ENCODE measurements around the gene ZNF341.

The ZNF341 gene

DNA sequence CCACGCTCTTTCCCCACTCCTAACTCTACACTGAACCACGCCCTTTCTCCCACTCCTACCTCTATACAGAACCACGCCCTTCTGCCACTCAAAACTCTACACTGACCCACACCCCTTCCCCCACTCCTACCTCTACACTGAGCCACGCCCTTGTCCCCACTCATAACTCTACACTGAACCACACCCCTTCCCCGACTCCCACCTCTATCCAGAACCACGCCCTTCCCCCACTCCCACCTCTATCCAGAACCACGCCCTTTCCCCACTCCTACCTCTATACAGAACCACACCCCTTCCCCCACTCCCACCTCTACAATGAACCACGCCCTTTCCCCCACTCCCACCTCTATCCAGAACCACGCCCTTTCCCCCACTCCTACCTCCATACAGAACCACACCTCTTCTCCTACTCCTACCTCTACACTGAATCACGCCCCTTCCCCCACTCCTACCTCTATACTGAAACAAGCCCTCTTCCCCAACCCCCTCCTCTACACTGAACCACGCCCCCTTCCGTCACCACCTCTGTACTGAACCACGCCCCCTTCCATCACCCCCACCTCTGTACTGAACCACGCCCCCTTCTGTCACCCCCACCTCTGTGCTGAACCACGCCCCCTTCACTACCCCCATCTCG is 21.8 kb upstream of the ZNF341 start:
- DNase-seq: no peak
- Mint-ChIP-seq H3K4me1 (ENCODE audit: low read depth in 2 of 2) (peaks cover 0 to 6% of the 10 kb centered on the region in 2 donors), H3K4me3 (no peak overlapping the region), H3K36me3 (ENCODE audit: insufficient read depth) (peaks cover 43% of the 10 kb centered on the region), H3K9me3 (no peaks in the 10 kb centered on the region), H3K27ac (peak overlapping the region; percentile 35 to 70), H3K27me3 (no peaks in the 10 kb centered on the region)
- no peak for ATAC-seq (replicated peaks)

DNA sequence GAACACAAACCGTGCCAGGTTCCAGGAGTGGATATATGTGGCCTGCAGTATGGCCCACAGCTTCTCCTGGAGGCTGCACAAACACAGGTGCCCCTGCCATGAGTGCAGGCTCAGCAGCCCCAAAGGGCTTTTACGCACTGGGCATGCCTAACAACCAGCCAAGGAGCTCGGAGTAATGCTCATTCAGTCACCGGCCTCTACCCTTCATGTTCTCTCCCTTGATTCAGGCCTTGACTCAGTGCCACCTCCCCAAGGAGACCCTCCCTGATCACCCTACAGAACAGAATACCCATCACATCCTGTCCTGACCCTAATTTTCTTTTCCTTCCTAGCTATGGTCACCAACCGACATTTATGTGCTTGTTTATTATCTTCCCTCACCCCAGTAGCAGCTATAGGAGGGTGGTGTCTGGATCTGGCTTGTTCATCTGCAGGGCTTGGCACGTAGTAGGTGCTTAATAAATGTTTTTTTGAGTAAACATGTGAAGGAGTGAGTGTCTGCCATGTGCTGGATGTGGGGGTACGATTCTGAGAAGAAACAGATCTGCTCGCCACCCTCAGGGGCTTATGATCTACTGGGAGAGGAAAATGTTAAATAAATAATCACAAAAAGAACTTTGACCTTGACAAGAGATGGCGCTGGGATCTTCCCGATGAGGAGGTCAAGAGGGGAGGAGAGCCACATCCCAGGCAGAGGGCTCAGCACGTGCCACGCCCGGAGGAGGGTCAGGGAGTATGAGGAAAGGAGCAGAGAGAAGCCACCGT is 20.9 kb upstream of the ZNF341 start:
- no peaks in the 10 kb centered on the region for H3K27me3 Mint-ChIP-seq
- H3K27ac Mint-ChIP-seq: no peak overlapping the region
- H3K4me3 Mint-ChIP-seq: no peak overlapping the region
- peaks cover 46% of the 10 kb centered on the region for H3K36me3 Mint-ChIP-seq (ENCODE audit: insufficient read depth)
- peaks cover 0 to 6% of the 10 kb centered on the region in 2 donors for H3K4me1 Mint-ChIP-seq (ENCODE audit: low read depth in 2 of 2)
- DNase-seq (no peak), ATAC-seq (replicated peaks) (no peak)
- no peaks in the 10 kb centered on the region for H3K9me3 Mint-ChIP-seq

GRCh38 chr20:33711446-33711738 is 20.4 kb upstream of the ZNF341 start:
- Mint-ChIP-seq H3K36me3 (ENCODE audit: insufficient read depth) (peaks cover 47% of the 10 kb centered on the region), H3K27me3 (no peaks in the 10 kb centered on the region), H3K27ac (no peak overlapping the region), H3K4me3 (no peak overlapping the region), H3K4me1 (ENCODE audit: low read depth in 2 of 2) (peaks cover 3 to 6% of the 10 kb centered on the region in 2 donors), H3K9me3 (no peaks in the 10 kb centered on the region)
- DNase-seq (no peak), ATAC-seq (replicated peaks) (no peak)

DNA sequence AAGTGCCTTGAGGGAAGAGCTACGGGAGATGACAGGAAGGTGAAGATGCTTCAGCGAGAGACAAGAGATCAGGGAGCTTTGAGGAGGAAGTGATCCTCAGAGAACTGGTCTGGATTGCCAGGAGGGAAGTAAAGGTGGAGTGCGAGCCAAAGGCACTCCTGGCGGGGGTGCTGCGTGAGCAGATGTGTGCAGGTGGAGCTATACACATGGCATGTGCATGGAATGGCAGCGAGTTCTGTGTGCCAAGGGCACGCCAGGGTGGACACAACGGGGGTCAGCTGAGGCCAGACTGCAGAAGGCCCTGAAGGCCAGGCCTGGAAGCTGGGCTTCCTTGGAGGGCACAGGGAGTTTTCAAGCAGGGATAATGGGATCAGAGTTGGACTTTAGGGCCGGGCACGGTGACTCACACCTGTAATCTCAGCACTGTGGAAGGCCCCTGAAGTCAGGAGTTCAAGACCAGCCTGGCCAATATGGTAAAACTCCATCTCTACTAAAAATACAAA is 17.9 kb upstream of the ZNF341 start:
- no peak overlapping the region for H3K4me3 Mint-ChIP-seq
- H3K27ac Mint-ChIP-seq: no peak overlapping the region
- H3K36me3 Mint-ChIP-seq (ENCODE audit: insufficient read depth): peaks cover 34% of the 10 kb centered on the region
- H3K9me3 Mint-ChIP-seq: no peaks in the 10 kb centered on the region
- DNase-seq: no peak
- no peaks in the 10 kb centered on the region for H3K27me3 Mint-ChIP-seq
- no peak for ATAC-seq (replicated peaks)
- H3K4me1 Mint-ChIP-seq (ENCODE audit: low read depth in 2 of 2): peaks cover 5 to 10% of the 10 kb centered on the region in 2 donors

DNA sequence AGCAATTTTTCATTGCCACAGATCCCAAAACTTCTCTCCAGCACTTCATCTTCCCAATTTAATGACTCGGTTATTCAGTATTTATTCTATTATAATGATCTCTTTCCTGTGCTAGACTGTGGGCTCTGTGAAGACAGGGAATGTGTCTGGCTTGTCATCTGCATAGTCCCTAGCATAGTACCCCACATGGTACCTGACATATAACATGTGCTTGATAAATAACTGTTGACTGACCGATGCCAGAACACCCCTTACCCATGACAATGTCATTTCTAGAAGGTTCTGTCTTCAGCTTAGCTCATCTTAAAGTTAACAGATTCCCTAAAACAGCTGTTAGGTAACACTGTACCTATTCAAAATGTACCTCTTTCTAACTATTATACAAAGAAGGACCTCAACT is 15.3 kb upstream of the ZNF341 start:
- Mint-ChIP-seq H3K36me3 (ENCODE audit: insufficient read depth) (peaks cover 39% of the 10 kb centered on the region), H3K4me1 (ENCODE audit: low read depth in 2 of 2) (peaks cover 20 to 21% of the 10 kb centered on the region in 2 donors), H3K9me3 (no peaks in the 10 kb centered on the region), H3K27ac (no peak overlapping the region), H3K4me3 (no peak overlapping the region), H3K27me3 (no peaks in the 10 kb centered on the region)
- DNase-seq: no peak
- ATAC-seq (replicated peaks): no peak

- no peak for ATAC-seq (replicated peaks)
- DNase-seq: peak in 1 of 3 experiments; percentile 5
- Mint-ChIP-seq H3K27me3 (no peaks in the 10 kb centered on the region), H3K4me3 (peak overlapping the region; percentile 71 to 74), H3K27ac (peak overlapping the region; percentile 62 to 81), H3K36me3 (ENCODE audit: insufficient read depth) (peaks cover 20% of the 10 kb centered on the region), H3K9me3 (no peaks in the 10 kb centered on the region), H3K4me1 (ENCODE audit: low read depth in 2 of 2) (peaks cover 18 to 21% of the 10 kb centered on the region in 2 donors)
These were observed 12.4 kb upstream of the ZNF341 start for GRCh38 chr20:33719277-33719988.

GRCh38 chr20:33719989-33720709 is 11.6 kb upstream of the ZNF341 start, which contains the start of gene PXMP4:
TSS of gene PXMP4 (minus strand) at chr20:33720310. CDS start at chr20:33720207, 103 bp downstream.
- Mint-ChIP-seq H3K27me3 (no peaks in the 10 kb centered on the region), H3K36me3 (ENCODE audit: insufficient read depth) (peaks cover 16% of the 10 kb centered on the region), H3K27ac (peak within 1 kb of the TSS; percentile 62 to 81), H3K4me1 (ENCODE audit: low read depth in 2 of 2) (peaks cover 18 to 21% of the 10 kb centered on the region in 2 donors), H3K4me3 (peak within 1 kb of the TSS; percentile 71 to 74), H3K9me3 (no peaks in the 10 kb centered on the region)
- ATAC-seq (replicated peaks) (peak; percentile 94), DNase-seq (peak; percentile 82 to 87 (median 84))

DNA sequence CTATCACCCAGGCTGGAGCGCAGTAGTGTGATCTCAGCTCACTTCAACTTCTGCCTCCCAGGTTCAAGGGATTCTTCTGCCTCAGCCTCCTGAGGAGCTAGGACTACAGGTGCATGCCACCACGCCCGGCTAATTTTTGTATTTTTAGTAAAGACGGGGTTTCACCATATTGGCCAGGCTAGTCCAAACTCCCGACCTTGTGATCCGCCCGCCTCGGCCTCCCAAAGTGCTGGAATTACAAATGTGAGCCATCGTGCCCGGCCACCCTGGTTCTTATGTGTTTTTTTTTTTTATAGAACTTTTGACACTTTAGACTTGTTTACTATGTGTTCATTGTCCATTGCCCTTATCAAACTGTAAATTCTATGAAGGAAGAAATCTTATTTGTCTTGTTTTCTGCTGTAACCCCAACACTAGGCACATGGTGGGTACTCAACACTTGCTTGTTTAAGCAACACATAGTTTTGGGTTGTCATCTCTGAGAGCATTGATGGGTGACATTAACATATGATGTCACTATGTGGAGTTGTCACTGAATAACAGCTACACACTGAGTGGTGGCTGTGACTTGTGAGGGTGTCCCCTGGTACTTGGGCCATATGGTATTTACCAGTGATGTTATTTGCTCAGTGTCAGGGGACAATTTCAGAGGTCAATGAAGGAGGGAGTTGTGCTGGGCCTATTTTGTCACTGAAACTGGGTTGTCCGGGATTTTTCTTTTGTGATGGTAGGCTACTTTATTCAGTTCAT is 10.2 kb upstream of the ZNF341 start:
- H3K9me3 Mint-ChIP-seq: no peaks in the 10 kb centered on the region
- H3K4me1 Mint-ChIP-seq (ENCODE audit: low read depth in 2 of 2): peaks cover 17 to 18% of the 10 kb centered on the region in 2 donors
- H3K36me3 Mint-ChIP-seq (ENCODE audit: insufficient read depth): peaks cover 12% of the 10 kb centered on the region
- no peak for ATAC-seq (replicated peaks)
- H3K4me3 Mint-ChIP-seq: peak overlapping the region; percentile 71 to 74
- H3K27me3 Mint-ChIP-seq: no peaks in the 10 kb centered on the region
- H3K27ac Mint-ChIP-seq: peak overlapping the region; percentile 25 to 62
- DNase-seq: no peak

- ATAC-seq (replicated peaks): no peak
- no peak overlapping the region for H3K4me3 Mint-ChIP-seq
- DNase-seq: no peak
- no peak overlapping the region for H3K27ac Mint-ChIP-seq
- peaks cover 9% of the 10 kb centered on the region for H3K36me3 Mint-ChIP-seq (ENCODE audit: insufficient read depth)
- no peaks in the 10 kb centered on the region for H3K27me3 Mint-ChIP-seq
- no peaks in the 10 kb centered on the region for H3K9me3 Mint-ChIP-seq
- H3K4me1 Mint-ChIP-seq (ENCODE audit: low read depth in 2 of 2): peaks cover 7 to 10% of the 10 kb centered on the region in 2 donors
These were observed 7.2 kb upstream of the ZNF341 start for GRCh38 chr20:33724439-33725094.

DNA sequence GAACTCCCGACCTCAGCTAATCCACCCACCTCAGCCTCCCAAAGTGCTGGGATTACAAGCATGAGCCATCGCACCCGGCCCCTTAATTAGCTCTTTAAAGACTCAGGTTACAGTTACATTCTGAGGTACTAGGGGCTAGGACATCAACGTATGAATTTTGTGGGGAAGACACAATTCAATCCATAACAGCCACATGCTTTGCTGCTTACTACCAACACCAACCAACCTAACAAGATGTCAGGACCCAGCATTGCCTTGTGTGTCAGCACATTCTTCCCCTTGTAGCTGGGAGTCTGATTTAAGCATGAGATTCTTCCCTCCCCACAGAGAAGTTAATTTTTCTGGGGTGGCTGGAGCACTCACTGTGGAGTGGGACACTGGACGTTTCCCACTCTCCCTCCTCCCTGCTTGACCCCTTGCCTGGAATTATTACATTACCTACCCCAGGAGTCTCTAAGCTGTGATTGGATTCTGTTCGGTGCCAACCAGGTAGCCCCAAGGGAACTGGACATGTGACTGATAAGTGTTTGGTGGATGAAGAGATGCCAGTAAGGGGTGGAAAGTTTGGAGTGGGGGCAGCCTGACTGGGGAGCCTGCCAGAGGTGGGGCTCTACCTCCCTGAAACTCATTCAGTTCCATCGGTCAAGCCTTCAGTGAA is 6.1 kb upstream of the ZNF341 start:
- Mint-ChIP-seq H3K9me3 (no peaks in the 10 kb centered on the region), H3K27ac (no peak overlapping the region), H3K36me3 (ENCODE audit: insufficient read depth) (no peaks in the 10 kb centered on the region), H3K27me3 (no peaks in the 10 kb centered on the region), H3K4me3 (no peak overlapping the region), H3K4me1 (ENCODE audit: low read depth in 2 of 2) (peaks cover 3 to 5% of the 10 kb centered on the region in 2 donors)
- DNase-seq (no peak), ATAC-seq (replicated peaks) (no peak)

DNA sequence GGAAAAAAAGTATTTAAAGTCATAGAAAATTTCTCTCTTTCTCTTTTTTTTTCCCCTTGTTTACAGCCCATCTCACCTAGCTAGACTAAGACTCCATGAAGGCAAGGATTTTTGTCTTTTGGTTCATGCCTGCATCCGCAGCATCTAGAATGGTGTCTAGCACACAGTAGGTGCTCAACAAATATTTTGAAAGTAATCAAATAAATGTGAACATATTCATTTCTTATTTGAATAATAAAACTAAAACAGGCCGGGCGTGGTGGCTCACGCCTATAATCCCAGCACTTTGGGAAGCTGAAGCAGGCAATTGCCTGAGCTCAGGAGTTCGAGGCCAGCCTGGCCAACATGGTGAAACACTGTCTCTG is 4.7 kb upstream of the ZNF341 start:
- Mint-ChIP-seq H3K36me3 (ENCODE audit: insufficient read depth) (peaks cover 4% of the 10 kb centered on the region), H3K27me3 (no peaks in the 10 kb centered on the region), H3K9me3 (no peaks in the 10 kb centered on the region), H3K4me1 (ENCODE audit: low read depth in 2 of 2) (peaks cover 4% of the 10 kb centered on the region in 2 donors), H3K27ac (no peak overlapping the region), H3K4me3 (no peak overlapping the region)
- DNase-seq: no peak
- ATAC-seq (replicated peaks): no peak

GRCh38 chr20:33727806-33728205 is 4.0 kb upstream of the ZNF341 start:
- H3K36me3 Mint-ChIP-seq (ENCODE audit: insufficient read depth): peaks cover 6% of the 10 kb centered on the region
- ATAC-seq (replicated peaks) (no peak), DNase-seq (no peak)
- H3K27me3 Mint-ChIP-seq: no peaks in the 10 kb centered on the region
- peaks cover 8% of the 10 kb centered on the region in 2 donors for H3K4me1 Mint-ChIP-seq (ENCODE audit: low read depth in 2 of 2)
- H3K9me3 Mint-ChIP-seq: no peaks in the 10 kb centered on the region
- peak overlapping the region in 1 of 2 donors; percentile 66 for H3K27ac Mint-ChIP-seq
- no peak overlapping the region for H3K4me3 Mint-ChIP-seq

Data from effector memory CD8-positive, alpha-beta T cell (primary cell).